Measurements from ENCODE around the gene C11orf98.

DNA sequence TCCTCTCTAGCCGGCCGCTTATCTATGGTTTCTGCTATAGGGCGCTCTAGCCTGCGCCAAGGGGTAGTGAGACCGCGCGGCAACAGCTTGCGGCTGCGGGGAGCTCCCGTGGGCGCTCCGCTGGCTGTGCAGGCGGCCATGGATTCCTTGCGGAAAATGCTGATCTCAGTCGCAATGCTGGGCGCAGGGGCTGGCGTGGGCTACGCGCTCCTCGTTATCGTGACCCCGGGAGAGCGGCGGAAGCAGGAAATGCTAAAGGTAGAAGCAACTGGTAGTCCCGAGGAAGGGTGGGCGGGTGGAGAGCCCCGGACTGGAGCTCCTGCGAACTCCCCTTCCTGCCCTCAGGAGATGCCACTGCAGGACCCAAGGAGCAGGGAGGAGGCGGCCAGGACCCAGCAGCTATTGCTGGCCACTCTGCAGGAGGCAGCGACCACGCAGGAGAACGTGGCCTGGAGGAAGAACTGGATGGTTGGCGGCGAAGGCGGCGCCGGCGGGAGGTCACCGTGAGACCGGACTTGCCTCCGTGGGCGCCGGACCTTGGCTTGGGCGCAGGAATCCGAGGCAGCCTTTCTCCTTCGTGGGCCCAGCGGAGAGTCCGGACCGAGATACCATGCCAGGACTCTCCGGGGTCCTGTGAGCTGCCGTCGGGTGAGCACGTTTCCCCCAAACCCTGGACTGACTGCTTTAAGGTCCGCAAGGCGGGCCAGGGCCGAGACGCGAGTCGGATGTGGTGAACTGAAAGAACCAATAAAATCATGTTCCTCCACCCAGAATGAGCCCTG, 6.8 kb upstream of the C11orf98 start, which contains the start of the genes LBHD1 and UQCC3:
- TF ChIP-seq, protein P1, sequence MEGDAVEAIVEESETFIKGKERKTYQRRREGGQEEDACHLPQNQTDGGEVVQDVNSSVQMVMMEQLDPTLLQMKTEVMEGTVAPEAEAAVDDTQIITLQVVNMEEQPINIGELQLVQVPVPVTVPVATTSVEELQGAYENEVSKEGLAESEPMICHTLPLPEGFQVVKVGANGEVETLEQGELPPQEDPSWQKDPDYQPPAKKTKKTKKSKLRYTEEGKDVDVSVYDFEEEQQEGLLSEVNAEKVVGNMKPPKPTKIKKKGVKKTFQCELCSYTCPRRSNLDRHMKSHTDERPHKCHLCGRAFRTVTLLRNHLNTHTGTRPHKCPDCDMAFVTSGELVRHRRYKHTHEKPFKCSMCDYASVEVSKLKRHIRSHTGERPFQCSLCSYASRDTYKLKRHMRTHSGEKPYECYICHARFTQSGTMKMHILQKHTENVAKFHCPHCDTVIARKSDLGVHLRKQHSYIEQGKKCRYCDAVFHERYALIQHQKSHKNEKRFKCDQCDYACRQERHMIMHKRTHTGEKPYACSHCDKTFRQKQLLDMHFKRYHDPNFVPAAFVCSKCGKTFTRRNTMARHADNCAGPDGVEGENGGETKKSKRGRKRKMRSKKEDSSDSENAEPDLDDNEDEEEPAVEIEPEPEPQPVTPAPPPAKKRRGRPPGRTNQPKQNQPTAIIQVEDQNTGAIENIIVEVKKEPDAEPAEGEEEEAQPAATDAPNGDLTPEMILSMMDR (IDR thresholded peaks at IDR 0.05), result no peak
- TF ChIP-seq POLR2A (IDR thresholded peaks at IDR 0.05) (peak; percentile 48 to 57), EP300 (IDR thresholded peaks at IDR 0.05) (no peak), POLR2AphosphoS5 (IDR thresholded peaks at IDR 0.05) (peak; percentile 55 to 82 (median 73))

Data from sigmoid colon (tissue), 4 donors.